NCI-H2107 treated with DMSO at 0.1 percent for 48 hours (cell line): ENCODE measurements around the gene DARS2.
"Not testable (repeated sequence)": the region's sequence is repeated elsewhere in the genome, so short reads cannot be mapped to it uniquely, and the experiment has no call there.

Source experiments
- DNase-seq: peaks from one replicate; lab custom pipeline; 2025; ENCODE audit not compliant: unreplicated experiment; lab: John Stamatoyannopoulos, UW

Gene DARS2, protein sequence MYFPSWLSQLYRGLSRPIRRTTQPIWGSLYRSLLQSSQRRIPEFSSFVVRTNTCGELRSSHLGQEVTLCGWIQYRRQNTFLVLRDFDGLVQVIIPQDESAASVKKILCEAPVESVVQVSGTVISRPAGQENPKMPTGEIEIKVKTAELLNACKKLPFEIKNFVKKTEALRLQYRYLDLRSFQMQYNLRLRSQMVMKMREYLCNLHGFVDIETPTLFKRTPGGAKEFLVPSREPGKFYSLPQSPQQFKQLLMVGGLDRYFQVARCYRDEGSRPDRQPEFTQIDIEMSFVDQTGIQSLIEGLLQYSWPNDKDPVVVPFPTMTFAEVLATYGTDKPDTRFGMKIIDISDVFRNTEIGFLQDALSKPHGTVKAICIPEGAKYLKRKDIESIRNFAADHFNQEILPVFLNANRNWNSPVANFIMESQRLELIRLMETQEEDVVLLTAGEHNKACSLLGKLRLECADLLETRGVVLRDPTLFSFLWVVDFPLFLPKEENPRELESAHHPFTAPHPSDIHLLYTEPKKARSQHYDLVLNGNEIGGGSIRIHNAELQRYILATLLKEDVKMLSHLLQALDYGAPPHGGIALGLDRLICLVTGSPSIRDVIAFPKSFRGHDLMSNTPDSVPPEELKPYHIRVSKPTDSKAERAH

DNA sequence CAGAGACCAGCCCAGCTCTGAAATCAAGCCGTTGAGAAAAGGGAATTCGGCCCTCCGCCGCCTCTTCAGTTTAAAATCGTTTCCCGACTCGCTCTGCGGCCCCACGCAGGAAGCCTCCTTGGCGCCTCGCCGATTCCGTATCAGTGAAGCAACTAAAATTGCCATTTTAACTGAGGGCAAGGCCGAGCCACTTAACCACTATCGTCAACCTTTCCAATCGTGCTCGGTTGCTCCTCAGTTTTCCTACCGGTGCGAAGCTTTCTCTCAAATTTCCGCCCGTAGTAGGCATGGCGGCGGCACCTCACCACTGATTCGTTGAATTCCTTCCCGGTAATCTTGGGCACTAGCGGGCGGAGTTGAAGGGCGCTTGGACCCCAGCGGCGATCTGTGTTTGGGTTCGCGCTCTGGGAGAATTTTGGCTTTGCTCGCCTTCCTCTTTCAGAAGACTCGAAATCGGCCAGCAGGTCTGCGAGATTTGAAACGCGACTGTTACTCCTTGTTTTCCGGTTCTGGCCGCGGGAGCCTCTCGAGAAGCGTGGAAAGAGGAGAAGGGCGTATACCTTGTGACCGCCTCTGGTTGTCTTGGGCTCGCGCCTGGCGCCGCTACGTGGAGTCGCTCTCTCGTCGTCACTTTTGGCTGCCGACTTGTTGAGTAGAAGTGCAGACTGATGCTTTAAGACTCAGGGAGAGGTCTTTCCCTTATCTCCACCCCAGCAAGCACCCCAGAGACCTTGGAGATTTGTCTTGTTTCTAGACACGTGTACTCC is at the start of gene DARS2, which contains the start of gene CENPL:
Gene DARS2 (plus strand): TSS at position 359 of the 767 bp plus-strand sequence. CDS start 557 bp downstream, outside the sequence.
Gene CENPL (minus strand): TSS at position 569 of the 767 bp plus-strand sequence. CDS start 13,584 bp downstream, outside the sequence.
- peak; percentile 98 for DNase-seq

DNA sequence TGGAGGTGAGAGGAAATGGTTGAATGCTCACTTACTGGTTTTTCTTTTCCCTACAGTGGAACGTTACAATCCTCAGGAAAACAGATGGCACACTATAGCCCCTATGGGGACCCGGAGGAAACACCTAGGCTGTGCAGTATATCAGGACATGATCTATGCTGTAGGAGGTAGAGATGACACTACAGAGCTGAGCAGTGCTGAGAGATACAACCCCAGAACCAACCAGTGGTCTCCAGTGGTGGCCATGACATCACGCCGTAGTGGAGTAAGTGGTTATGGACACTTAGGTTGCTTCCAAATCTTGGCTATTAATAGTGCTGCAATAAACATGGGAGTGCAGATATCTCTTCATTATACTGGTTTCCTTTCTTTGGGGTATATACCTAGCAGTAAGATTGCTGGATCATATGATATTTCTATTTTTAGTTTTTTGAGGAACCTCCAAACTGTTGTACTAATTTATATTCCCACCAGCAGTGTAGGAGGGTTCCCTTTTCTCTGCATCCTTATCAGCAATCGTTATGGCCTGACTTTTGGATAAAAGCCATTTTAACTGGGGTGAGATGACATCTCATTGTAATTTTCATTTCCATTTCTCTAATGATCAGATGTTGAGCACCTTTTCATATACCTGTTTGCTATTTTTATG is 48.8 kb upstream of the DARS2 start:
- DNase-seq, result no peak

DNA sequence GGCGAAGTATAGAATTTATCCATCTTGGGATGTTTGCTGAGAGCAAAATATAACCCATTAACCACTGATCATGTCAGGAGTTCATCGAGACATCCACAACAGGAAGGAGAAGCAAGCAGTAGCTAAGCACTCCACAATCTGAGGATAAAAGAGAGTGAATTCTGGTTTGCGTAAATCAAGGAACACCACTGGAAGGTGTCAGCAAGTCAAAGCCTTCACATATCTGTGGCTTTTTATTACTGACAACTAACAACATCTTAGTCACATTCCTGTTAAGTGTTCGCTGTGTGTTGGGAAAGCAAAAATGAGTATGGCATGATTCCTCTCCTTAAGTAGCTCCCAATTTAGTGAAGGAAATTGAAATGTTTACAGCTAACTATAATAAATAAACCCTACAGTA is 44.5 kb upstream of the DARS2 start:
- no peak for DNase-seq

DNA sequence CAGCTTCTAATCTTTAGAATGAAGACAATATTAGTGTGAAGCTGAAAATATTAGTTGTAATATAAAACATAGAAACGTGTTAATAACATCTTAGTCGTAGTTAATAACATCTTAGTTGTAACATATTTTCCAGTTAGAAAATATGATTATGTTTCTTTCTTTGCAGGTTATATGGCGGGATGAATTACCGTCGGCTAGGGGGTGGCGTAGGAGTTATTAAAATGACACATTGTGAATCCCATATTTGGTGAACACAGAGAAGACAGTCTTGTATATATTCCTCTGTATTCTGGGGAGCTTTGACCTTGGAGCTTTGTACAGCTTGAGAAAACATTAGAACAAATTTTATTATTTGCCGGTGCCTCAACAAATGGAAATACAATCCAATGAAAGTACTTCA is 39.5 kb upstream of the DARS2 start:
- DNase-seq, result no peak

DNA sequence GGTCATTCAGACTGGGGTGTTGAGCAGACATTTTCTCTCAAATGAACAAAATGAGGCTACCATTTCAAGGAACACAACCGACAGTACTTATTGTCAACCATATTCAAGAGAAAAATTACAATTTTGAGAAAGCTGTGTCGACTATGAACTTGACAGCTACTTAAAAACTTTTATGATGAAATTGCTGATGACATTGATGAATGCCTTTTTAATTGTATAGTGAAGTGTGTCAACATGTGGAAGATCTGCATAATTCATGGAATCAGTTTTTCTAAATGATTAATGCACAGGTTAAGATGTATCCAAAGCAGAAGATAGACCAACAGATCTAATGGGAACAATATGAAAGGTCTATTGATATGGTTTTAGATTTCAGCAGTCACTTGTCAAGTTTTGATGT is 34.6 kb upstream of the DARS2 start:
- no peak for DNase-seq

DNA sequence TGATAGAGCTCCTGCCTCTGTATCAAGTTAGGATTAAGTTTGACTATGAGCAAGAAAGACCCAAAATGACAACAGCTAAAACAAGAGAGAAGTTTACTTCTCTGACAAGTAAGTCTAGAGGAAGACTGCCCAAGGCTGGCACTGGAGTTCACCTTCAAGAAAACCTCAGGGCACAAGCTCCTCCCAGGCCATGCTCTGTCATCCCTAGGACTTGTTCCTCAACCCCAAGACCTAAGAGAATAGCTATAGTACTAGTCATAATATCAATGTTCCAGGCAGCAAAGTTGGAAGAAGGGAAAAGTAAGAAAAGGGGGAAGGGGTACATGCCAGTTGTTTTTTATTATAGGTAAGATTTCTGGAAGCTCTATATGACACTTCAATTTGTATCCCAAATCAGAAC is 26.4 kb upstream of the DARS2 start:
- no peak for DNase-seq

DNA sequence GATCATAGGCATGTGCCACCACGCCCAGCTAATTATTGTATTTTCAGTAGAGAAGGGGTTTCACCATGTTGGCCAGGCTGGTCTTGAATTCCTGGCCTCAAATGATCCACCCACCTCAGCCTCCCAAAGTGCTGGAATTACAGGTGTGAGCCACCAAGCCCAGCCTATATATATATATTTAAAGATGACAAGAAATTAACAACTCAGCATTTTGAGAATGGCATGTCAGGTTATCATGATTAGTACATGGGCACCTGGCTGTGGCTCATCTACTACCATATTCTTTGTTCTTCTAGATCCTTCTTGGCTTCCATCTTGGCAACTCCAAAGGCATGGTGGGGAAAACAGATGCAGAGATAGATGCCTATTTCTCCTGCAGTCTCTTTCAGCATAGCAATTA is 24.5 kb upstream of the DARS2 start:
- not testable (repeated sequence) for DNase-seq

DNA sequence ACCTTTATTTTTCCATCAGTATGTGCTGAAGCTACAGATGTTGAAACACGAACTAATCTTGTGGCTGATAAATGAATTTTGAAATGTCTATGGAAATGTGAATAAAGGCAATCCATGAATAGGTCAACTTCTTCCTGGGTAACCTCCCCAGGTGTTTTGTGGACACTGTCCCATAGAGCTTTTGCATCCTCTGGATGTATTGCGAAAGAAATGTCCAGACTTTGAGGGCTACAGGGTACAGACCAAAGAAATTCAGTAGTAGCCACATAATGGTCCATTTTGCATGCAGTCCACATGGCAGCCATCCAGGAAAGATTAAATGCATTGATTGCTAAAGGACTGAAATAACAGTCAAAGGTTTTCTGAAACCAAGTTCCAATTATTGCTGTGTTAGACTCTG is 21.5 kb upstream of the DARS2 start:
- no peak for DNase-seq

DNA sequence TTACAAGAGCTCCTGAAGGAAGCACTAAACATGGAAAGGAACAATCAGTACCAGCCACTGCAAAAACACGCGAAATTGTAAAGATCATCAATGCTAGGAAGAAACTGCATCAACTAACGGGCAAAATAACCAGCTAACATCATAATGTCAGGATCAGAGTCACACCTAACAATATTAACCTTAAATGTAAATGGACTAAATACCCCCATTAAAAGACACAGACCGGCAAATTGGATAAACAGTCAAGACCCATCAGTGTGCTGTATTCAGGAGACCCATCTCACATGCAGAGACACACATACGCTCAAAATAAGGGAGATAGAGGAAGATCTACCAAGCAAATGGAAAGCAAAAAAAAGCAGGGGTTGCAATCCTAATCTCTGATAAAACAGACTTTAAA is 10.8 kb upstream of the DARS2 start:
- not testable (repeated sequence) for DNase-seq

DNA sequence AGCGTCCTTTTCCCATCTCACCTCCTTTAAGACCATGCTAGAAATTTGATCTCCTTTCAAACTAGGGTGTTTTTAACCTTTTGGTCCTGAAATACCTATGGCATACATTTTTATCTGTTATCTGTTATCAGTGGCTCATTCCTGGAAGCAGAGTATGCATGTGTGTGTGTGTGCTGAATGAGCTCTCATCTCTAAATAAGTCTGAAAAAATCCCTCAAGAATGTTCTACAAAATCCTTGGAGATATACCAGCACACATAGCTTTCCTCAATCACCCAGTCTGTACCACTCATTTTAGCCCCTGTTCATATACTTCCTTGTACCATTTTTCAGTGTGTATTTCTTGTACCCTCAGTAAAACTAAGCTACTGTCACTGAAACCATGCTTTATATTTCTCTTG is 6.0 kb upstream of the DARS2 start:
- no peak for DNase-seq

DNA sequence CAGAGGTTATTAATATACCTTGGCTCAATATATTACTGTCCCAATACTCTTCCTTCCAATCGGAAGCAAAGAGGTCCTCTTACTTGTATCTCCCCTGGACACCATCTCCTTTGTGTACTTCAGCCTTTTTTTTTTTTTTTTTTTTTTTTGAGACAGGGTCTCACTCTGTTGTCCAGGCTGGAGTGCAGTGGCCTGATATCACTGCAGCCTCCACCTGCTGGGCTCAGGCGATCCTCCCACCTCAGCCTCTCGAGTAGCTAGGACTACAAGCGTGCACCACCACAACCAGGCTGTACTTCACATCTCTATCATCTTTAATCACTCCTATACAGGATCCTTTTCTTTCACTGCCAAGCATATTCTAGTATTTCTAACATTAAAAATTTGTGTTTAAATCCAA is 2.8 kb upstream of the DARS2 start:
- no peak for DNase-seq

DNA sequence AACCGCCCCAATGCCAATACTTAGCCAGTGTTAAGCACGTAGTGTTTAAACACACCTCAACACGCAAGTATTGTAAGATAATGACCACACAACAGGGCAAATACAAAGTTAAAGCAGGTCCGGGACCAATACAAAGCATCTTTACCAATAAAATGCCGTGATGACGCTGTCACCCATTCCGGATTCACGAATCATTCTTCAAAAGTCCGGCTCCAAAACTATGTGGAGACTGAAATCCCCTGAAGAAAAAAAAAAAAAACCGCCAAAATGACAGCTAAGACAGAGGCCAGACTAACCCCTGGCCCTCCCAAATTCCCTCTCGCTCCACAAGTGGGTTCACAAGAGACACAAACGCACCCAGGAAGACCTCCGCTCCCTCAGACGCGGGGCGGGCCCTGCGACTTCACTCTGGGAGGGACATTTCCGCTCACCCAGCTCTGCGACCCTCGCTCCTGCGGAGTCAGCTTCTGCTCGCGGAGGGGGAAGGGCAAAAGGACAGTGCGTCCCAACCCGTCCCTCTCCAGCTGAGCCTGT is 625 bp upstream of the DARS2 start:
- no peak for DNase-seq

DNA sequence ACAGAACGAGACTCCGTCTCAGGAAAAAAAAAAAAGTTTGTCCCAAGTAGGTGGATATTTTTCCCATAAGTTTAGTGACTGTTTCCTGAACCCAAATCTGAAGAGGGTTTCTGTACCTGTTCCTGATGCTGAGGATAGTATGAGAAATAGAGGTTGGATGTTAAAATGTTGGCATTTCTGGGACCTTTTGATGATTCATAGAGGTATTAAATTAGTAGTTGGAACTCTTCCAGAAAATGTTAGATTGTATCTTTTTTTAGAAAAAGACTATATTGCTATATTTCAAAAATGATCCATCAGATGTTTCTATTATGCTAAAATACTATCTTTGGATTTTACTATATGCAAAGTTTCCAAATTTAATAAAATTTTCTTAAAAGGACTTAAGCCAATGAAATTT is 3.1 kb downstream of the DARS2 start:
- no peak for DNase-seq

DNA sequence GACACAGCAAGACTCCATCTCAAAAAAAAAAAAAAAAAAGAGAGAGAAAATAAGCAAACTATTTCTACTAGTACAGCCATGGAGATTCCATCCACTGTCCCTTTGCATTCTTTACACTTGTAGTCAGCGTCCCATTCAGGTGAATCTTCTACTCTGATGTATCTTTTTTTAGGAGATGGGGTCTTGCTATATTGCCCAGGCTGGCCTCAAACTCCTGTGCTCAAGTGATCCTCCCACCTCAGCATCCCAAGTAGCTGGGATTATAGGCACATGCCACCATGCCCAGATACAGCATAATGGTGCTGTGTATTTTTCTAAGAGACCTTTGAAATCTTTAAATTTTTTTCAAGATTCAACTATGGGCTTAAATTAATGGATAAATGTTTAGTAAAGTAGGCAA is 8.3 kb downstream of the DARS2 start:
- DNase-seq, result no peak

DNA sequence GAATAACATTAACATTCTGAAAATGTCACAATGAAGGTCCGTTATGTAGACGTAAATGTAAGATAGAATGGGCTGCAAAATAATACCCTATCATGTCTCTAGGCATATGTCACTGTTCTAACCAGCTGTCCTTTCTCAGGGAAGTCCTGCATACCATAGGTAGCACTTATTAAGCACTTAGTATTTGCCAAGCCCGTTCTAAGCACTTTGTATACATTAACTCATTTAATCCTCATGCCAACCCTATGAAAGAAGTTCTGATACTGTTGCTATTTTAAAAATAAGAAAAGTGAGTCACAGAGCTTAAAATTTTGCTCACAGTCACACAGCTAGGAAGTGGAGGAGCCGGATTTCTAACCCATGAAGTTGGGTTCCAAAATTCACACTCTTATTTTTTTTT is 27.6 kb downstream of the DARS2 start:
- no peak for DNase-seq

DNA sequence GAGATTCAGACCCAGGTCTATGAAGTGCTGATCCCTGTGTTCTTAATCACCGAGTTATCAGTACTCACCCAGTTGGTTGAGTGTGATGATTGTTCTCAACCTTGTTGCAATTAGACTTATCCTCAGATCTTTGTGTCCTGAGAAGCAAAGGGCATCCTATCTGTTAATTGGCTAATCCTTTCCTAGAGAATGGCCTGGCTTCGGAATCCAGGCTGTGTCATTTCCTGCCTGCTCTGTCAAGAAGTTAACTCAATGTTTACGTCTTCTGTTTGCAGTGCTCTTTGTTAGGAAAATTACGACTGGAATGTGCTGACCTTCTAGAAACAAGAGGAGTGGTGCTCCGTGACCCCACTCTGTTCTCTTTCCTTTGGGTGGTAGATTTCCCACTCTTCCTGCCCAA is 28.6 kb downstream of the DARS2 start:
- no peak for DNase-seq

DNA sequence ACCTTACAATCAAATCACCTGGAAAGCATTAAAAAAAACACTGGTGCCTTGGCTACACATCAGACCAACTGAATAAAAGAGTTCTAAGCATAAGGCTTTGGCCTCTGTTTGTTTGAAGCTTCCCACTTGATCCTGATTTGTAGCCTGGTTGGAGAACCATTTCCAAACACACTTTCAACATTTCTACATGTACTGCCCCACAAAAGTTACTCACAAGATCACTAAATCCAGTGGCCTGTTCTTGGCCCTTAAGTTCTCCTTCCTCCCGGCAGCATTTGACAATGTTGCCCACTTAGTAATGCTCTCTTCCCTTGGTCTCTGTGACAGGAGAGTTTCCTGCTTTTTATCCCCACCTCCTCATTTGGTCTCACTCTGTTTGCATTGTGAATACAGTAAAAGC is 31.5 kb downstream of the DARS2 start:
- no peak for DNase-seq

DNA sequence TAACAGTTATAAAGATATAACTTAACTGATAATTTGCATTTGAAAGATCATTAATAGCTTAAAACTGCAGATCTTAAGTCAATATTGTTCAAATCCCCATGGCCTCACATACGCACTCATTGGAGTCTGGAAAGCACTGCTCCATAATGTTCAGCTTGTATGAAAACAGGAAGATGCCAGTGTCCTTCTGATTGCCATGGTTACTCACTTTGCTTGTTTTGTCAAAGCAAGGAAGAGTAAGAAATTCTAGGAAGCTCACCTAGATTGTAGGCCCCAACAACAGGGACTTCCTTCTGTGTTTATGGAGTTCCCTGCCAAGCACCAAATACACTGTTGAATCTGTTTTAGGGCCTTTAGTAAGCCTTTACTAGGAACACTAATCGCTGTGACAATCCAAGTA is 32.4 kb downstream of the DARS2 start:
- no peak for DNase-seq

DNA sequence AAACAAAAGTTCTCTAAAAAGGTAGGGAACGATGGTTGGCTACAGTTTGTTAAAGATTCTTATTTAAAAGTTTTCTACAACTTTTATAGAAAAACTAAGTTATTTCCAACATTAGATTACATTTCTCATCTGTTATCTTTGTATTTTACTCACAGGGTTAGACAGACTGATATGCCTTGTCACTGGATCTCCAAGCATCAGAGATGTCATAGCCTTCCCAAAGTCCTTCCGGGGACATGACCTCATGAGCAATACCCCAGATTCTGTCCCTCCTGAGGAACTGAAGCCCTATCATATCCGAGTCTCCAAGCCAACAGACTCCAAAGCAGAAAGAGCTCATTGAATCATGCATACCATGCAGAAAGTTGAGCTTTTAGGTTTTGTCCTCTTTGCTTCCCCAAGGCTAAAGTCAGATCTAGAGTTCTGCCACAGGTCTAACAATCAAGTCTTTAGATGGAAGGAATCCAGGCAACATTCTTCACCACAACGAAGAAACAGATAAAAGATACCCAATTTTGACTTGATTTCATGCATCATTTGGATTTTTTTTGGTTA is 33.0 kb downstream of the DARS2 start:
- no peak for DNase-seq

DNA sequence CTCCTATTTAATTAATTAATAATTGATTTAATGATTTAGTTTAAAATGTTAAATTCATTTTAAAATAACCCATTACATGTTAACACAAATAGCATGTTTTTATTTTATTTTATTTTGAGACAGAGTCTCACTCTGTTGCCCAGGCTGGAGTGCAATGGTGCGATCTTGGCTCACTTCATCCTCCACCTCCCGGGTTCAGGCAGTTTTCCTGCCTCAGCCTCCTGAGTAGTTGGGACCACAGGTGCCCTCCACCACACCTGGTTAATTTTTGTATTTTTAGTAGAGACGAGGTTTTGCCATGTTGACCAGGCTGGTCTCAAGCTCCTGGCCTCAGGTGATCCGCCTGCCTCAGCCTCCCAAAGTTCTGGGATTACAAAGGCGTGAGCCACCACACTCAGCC is 35.1 kb downstream of the DARS2 start:
- not testable (repeated sequence) for DNase-seq

DNA sequence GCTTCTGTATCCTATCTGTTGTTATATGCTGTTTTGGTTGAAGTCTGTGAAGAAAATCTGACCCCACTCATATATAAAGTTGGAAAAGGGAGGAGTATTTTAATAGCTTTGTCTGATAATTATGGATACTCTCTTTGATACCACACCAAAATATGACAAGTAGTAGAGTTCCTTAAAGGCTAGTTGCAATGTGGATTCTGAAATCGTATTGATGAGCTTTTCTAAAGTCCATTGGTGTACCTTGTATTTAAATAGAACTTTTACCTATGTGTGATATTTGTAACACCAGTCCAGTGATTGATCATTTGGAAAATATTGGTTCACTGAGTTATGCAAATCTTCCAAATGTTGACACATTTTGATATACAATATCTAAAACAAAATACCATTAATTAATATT is 35.6 kb downstream of the DARS2 start:
- no peak for DNase-seq
